AG04450 (cell line): ENCODE measurements around the gene HOXB5. TPM values are rescaled to one million over a fixed set of nuclear protein-coding genes. Genes with fewer than 3 reads are reported as not detected.
A peak's percentile ranks its signal among the peaks of the same experiment; 100 is the strongest.

Source experiments
- CTCF ChIA-PET: fragments of 300-600, 350-600 bp; formaldehyde crosslinking; extraction: SDS; loops from one replicate; lab custom pipeline; 2022; ENCODE audit warnings: antibody characterized with exemption, inconsistent platforms; lab: Charles Lee
- POLR2A ChIA-PET: fragments of 350-600 bp; formaldehyde crosslinking; extraction: SDS; loops from one replicate; lab custom pipeline; 2021; ENCODE audit warnings: antibody characterized with exemption, inconsistent platforms; lab: Yijun Ruan, JAX
- DNase-seq: peaks from one replicate; pipeline ENCODE4 v3.0.0-alpha.2; 2011; ENCODE audit warnings: low read depth, low spot score
- H3K27ac ChIP-seq: one replicate; pipeline ENCODE4 v1.5.1; 2012; ENCODE audit warnings: low read depth, low read length, control low read depth
- H3K27me3 ChIP-seq: one replicate; pipeline ENCODE4 v1.6.0; 2012; ENCODE audit warnings: low read length; ENCODE audit not compliant: control insufficient read depth, insufficient read depth
- H3K4me3 ChIP-seq: 2 replicates; pipeline ENCODE4 v1.5.1; 2011; ENCODE audit warnings: mild to moderate bottlenecking, low read depth, low read length, control low read depth
- H3K9me3 ChIP-seq: 2 replicates; pipeline ENCODE4 v1.5.1; 2012; ENCODE audit warnings: low read length; ENCODE audit not compliant: control insufficient read depth, insufficient read depth
- polyA plus RNA-seq: library from polyadenylated mRNA; depleted of rRNA; stranded (reverse); fragments of >200 nt; gene quantifications from 2 replicates; pipeline ENCODE4 v1.2.3, GENCODE V29; 2011; rRNA removed
- small RNA-seq: library from RNA; depleted of rRNA; stranded (forward); fragments of <200 nt; gene quantifications from one replicate; pipeline ENCODE3, GENCODE V24; 2012; ENCODE audit warnings: low read depth; ENCODE audit not compliant: insufficient read length
- TF ChIP-seq, protein P1 (sequence below): IDR thresholded peaks from 2 replicates; pipeline ENCODE4 v1.5.1; 2011; ENCODE audit warnings: low read depth, low read length, control low read depth, inconsistent platforms

The HOXB5 gene
- polyA plus RNA-seq, 1 experiment = 9.4 TPM

DNA sequence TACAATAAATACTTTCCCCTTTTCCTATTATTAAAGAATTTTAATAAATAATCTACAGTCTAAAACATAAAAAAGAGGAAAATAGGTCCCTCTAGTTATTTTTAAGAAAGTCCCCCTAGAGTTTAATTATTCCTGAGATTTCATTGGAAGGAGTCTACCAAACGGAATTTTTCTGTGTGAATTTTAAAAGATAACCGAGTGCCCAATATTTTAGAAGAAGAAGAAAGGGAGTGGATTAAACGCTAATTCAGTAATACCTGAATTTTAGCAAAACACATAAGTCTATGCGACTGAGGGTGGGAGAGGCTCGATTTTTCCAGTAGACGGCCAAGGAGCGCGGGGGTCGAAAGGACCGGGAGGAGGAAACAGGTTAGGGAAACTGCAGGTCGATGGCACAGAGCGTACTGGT, 50.9 kb downstream of the HOXB5 start:
- Histone ChIP-seq H3K9me3 (no peaks in the 10 kb centered on the region; the same call in 1 of the 2 replicates), H3K27me3 (no peaks in the 10 kb centered on the region), H3K27ac (peak overlapping the region; percentile 97), H3K4me3 (peak overlapping the region; percentile 87)
- TF ChIP-seq, protein P1, sequence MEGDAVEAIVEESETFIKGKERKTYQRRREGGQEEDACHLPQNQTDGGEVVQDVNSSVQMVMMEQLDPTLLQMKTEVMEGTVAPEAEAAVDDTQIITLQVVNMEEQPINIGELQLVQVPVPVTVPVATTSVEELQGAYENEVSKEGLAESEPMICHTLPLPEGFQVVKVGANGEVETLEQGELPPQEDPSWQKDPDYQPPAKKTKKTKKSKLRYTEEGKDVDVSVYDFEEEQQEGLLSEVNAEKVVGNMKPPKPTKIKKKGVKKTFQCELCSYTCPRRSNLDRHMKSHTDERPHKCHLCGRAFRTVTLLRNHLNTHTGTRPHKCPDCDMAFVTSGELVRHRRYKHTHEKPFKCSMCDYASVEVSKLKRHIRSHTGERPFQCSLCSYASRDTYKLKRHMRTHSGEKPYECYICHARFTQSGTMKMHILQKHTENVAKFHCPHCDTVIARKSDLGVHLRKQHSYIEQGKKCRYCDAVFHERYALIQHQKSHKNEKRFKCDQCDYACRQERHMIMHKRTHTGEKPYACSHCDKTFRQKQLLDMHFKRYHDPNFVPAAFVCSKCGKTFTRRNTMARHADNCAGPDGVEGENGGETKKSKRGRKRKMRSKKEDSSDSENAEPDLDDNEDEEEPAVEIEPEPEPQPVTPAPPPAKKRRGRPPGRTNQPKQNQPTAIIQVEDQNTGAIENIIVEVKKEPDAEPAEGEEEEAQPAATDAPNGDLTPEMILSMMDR = no peak
- DNase-seq = no peak
- ChIA-PET POLR2A (interaction anchor here (1.6 kb wide), 1 partner anchor 50 kb away, joined by 5 read pairs; no protein-coding TSS in a partner anchor), CTCF (no interaction called here)

DNA sequence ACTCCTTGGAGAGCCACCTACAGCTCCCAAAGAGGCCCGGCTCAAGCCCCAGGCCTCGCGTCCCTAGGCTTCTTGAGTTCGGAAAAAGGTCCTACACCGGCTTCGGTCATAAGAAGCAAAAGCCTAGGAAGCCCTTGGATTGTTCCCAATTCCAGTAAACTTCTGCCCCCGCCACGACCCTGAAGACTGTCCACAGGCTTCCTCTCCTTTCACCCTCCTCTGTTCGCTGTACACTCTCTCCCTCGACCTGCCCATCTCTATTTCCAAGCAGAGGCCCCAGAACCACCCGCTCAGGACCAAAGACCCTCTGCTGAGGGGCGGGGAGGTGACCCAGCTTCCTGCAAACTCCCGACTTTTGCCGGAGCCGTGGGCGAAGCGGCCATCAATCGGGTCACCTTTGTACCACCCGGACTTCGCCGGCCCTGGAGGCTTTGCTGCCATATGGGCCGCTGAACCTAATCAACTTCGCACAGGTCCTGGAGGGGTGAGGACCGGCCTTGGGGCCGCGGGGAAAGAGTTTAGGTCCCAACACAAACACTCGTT, 51.4 kb downstream of the HOXB5 start:
- ChIA-PET CTCF (interaction anchor here (1.2 to 2.3 kb wide), 2 partner anchors 20 to 49 kb away, joined by 8 to 12 read pairs; no protein-coding TSS in a partner anchor), POLR2A (interaction anchor here (0.7 to 1.9 kb wide), 11 partner anchors 35 to 190 kb away, joined by 3 to 14 read pairs (median 5); partner anchors contain the start of gene HOXB5)
- no peaks in the 10 kb centered on the region; the same call in 1 of the 2 replicates for H3K9me3 ChIP-seq
- TF ChIP-seq, protein P1 = no peak
- no peaks in the 10 kb centered on the region for H3K27me3 ChIP-seq
- peak overlapping the region; percentile 96 for H3K27ac ChIP-seq
- DNase-seq = no peak
- peak overlapping the region; percentile 87 for H3K4me3 ChIP-seq

DNA sequence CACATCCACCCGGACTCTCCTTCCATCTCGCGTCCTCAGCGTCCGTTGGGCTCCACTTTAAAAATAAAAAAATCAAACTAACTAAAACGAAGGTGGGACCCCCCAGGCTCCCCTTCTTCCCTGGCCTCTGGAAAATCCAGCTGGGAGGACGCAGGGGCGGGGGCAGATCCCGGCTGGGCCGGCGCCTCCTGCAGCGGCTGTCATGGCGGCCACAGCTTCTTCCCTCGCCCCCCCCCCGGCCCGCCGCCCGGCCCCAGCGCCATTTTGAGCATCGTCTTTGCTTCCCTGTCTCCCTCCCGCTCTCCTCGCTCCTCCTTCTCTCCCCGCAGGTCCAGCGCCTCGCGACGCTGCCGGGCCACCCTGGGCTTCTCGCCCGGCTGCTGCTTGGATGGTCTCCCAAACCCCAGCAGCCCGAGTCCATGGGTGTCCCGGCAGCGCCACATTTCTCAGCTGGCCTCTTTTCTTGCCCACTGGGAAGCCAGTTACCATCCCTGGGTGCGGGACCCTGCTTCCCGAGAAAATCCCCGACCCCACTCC, 51.9 kb downstream of the HOXB5 start:
- POLR2A ChIA-PET = interaction anchor here (0.6 to 1.9 kb wide), 14 partner anchors 10 to 190 kb away, joined by 3 to 14 read pairs (median 5); partner anchors contain the start of gene HOXB5
- Histone ChIP-seq H3K4me3 (peak overlapping the region; percentile 87), H3K9me3 (no peaks in the 10 kb centered on the region; the same call in 1 of the 2 replicates), H3K27me3 (no peaks in the 10 kb centered on the region), H3K27ac (peak overlapping the region; percentile 96)
- no peak for DNase-seq
- TF ChIP-seq, protein P1 = no peak
- CTCF ChIA-PET = interaction anchor here (0.7 to 2.3 kb wide), 3 partner anchors 19 to 189 kb away, joined by 3 to 12 read pairs (median 8); no protein-coding TSS in a partner anchor

Small RNA genes within 50 kb of the gene (small RNA-seq; reads per million reads assigned to genes)
- not detected for gene MIR196A1

Other genes with a start within 250 kb of the HOXB5 start
- gene SKAP1, start 163.6 kb downstream of the HOXB5 start, polyA plus RNA-seq = not detected in 2 replicates
- gene HOXB1, start 62.8 kb downstream of the HOXB5 start, polyA plus RNA-seq = not detected in 2 replicates
- gene HOXB2, start 48.7 kb downstream of the HOXB5 start, polyA plus RNA-seq = 16.3 and 17.9 TPM in 2 replicates
- 5.8 and 6.1 TPM in 2 replicates for gene HOXB4, start 15.4 kb downstream of the HOXB5 start, polyA plus RNA-seq
- gene HOXB3, start 3.5 kb downstream of the HOXB5 start, polyA plus RNA-seq = 28.3 and 33.0 TPM in 2 replicates
- gene HOXB6, start 11.2 kb upstream of the HOXB5 start, polyA plus RNA-seq = 15.4 and 20.4 TPM in 2 replicates
- gene HOXB7, start 17.2 kb upstream of the HOXB5 start, polyA plus RNA-seq = 10.1 and 11.3 TPM in 2 replicates
- gene HOXB8, start 21.5 kb upstream of the HOXB5 start, polyA plus RNA-seq = 0.87 and 0.97 TPM in 2 replicates
- 0.02 TPM in 1 of 2 replicates, not detected in the other for gene HOXB9, start 32.6 kb upstream of the HOXB5 start, polyA plus RNA-seq
- gene PRAC1, start 128.7 kb upstream of the HOXB5 start, polyA plus RNA-seq = not detected in 2 replicates
- not detected in 2 replicates for gene PRAC2, start 129.4 kb upstream of the HOXB5 start, polyA plus RNA-seq
- not detected in 2 replicates for gene HOXB13, start 135.0 kb upstream of the HOXB5 start, polyA plus RNA-seq
- 0.04 and 0.06 TPM in 2 replicates for gene TTLL6, start 223.4 kb upstream of the HOXB5 start, polyA plus RNA-seq
- gene CALCOCO2, start 237.3 kb upstream of the HOXB5 start, polyA plus RNA-seq = 102 and 130 TPM in 2 replicates